Measurements from ENCODE around the gene MRPL46.

MRPL46 gene

GRCh38 chr15:88467073-88467934 lies at the start of gene MRPL46, which contains the start of gene MRPS11:
MRPL46 (minus strand) TSS chr15:88467388; CDS start chr15:88467377, 11 bp downstream.
MRPS11 (plus strand) TSS chr15:88467708; CDS start chr15:88467718, 10 bp downstream.
- DNase-seq (ENCODE audit: low read depth), result peak; percentile 47

DNA sequence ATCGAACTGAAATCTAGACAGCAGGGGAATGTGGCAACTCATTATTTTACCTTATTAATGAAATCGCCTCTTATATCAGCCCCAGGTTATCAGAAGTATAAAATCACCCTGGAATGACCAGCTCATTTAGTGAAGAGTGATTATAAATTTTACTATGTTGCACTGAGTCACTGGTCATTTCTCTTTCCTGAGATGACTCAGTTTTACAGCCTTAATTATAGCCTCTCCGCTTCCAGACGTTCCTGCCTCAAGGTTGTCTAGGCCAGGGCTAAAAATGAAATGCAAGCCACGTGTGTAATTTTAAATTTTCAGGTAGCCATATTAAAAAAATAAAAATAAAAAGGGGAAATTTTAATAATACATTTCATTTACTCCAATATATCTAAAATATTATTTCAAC lies 46.0 kb upstream of the MRPL46 start:
- peak; percentile 30 for DNase-seq (ENCODE audit: low read depth)

DNA sequence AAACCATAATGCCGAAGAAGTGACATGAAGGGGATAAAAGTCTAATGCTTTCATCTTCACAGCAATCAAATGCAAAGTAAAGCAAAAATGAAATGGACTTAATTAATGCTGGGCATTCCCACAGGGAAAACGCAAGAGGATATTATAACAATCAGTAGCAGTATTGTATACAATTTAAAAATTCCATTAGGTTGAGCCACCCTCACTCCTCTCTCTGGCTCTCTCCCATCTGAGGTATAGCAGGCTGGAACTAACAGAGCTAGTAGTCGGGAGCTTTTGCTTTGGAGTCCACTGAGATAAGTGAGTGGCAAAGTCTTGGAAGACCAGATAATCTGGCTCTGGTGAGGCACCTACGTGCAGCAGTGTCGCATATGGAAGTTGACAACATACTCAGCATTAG lies 45.4 kb upstream of the MRPL46 start:
- DNase-seq (ENCODE audit: low read depth), result no peak

GRCh38 chr15:88512078-88512477 lies 44.9 kb upstream of the MRPL46 start:
- no peak for DNase-seq (ENCODE audit: low read depth)

GRCh38 chr15:88511161-88511560 lies 44.0 kb upstream of the MRPL46 start:
- DNase-seq (ENCODE audit: low read depth), result no peak

- DNase-seq (ENCODE audit: low read depth), result no peak
These were observed 42.8 kb upstream of the MRPL46 start for GRCh38 chr15:88509964-88510363.

DNA sequence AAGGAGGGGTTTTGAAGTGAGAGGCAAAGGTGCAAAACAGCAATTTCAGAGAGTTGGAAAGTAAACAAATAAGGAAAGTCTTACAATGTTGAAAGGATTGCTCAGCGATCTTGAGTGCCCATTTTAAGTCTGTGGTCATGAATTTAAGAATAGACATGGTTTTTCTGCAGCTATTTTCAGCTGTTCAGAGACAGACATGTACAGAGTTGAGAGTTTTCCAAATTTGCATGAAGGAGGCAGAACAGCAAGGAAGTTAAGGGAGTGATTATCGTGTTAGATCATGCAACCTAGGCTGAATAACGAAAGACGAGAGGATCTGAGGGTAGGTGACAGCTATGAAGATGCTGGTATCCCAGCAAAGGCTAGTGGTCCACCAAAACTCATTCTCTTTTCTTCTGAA lies 42.1 kb upstream of the MRPL46 start:
- DNase-seq (ENCODE audit: low read depth), result no peak

DNA sequence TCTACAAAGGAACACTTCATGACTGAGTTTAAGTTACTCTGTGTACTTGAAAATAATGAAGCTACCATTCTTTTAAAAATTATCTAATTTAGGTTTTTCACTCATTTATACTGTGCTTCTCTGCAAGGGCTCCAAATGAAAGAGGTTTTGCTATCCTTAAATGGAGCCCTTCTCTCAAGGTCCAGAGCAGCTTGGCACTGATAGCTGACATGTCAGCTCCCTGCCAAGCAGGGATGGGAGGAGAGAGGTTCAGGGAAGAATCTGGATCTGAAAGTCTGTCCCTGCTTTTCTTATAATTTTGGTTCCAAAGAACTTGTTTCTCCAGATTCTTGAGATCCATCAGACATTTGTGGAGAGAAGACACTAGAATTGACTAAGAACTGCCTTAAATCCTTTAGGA lies 39.4 kb upstream of the MRPL46 start:
- DNase-seq (ENCODE audit: low read depth), result no peak

- DNase-seq (ENCODE audit: low read depth), result no peak
These were observed 38.5 kb upstream of the MRPL46 start for GRCh38 chr15:88505721-88506120.

- DNase-seq (ENCODE audit: low read depth), result no peak
These were observed 37.3 kb upstream of the MRPL46 start for GRCh38 chr15:88504445-88504844.

GRCh38 chr15:88498996-88499395 lies 31.8 kb upstream of the MRPL46 start:
- no peak for DNase-seq (ENCODE audit: low read depth)

- DNase-seq (ENCODE audit: low read depth), result no peak
These were observed 30.0 kb upstream of the MRPL46 start for GRCh38 chr15:88497109-88497765.

- DNase-seq (ENCODE audit: low read depth), result no peak
These were observed 26.7 kb upstream of the MRPL46 start for GRCh38 chr15:88493844-88494243.

- no peak for DNase-seq (ENCODE audit: low read depth)
These were observed 24.0 kb upstream of the MRPL46 start for GRCh38 chr15:88491158-88491557.

- no peak for DNase-seq (ENCODE audit: low read depth)
These were observed 22.8 kb upstream of the MRPL46 start for GRCh38 chr15:88490036-88490435.

DNA sequence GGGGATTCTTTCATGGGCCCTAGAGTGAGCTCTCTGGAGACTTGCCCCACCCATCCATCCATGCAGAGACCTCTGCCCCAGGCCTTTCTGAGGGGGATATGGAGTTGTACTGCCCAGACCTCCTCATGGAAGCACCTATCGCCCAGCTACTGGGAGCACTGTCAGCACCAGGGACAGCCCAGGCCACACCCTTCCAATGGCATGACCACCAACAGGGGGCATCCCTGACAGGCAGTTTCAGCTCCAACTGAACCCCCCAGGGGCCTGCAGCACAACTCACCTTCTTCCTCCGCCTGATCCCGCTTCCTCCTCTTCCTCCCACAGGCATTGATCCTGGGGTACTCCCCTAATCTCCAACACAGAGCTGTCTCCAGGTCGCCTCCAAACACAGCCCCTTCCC lies 22.1 kb upstream of the MRPL46 start:
- DNase-seq (ENCODE audit: low read depth), result no peak

DNA sequence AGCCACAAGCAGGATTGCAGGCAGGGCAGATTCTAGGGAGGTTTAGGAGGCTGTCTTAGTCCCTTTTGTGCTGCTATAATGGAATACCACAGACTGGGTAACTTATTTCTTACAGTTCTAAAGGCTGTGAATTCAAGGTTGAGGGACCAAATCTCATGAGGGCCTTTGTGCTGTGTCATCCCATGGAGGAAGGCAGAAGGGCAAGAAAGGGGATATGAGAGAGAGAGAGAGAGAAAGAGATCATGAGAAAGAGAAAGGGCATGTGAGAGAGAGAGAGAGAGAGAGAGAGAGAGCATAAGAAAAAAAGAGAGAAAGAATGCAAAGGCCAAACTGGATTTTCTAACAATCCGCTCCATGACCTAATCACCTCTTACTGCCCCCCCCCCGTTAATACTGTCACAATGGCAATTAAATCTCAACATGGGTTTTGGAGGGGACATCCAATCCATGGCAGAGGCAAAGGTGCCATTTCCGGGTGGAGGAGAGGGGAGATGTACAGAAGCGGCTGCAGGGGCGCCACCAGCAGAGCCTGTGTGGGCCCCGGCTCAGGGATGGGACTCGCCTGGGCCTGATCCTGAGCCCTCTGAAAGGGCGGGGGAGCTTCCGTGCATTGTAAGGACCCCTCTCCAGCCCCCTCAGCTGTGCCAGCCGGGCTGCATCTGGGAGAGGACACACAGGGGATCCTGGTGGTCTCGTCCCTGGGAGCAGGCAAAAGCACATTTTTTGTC lies 20.8 kb upstream of the MRPL46 start:
- DNase-seq (ENCODE audit: low read depth), result no peak

- no peak for DNase-seq (ENCODE audit: low read depth)
These were observed 20.1 kb upstream of the MRPL46 start for GRCh38 chr15:88487178-88487795.

GRCh38 chr15:88484682-88485331 lies 17.6 kb upstream of the MRPL46 start:
- DNase-seq (ENCODE audit: low read depth), result no peak

DNA sequence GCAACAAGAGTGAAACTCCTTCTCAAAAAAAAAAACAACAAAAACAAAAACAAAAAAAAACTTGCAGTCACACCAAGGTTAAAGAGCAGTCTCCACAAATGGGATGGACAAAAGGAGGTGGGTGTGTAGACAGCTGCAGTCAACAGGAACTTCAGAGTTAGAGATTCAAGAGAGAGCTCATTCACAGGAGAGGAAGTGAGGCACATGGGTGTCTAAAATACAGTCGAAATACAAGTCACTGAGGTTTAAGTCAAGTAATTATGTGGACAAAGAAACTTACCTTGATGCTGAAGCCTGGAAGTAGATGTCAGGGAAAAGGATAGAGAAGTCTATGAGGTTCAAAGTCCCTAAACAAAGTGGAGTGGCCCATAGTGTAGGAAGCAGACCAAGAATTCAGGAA lies 15.1 kb upstream of the MRPL46 start:
- no peak for DNase-seq (ENCODE audit: low read depth)

DNA sequence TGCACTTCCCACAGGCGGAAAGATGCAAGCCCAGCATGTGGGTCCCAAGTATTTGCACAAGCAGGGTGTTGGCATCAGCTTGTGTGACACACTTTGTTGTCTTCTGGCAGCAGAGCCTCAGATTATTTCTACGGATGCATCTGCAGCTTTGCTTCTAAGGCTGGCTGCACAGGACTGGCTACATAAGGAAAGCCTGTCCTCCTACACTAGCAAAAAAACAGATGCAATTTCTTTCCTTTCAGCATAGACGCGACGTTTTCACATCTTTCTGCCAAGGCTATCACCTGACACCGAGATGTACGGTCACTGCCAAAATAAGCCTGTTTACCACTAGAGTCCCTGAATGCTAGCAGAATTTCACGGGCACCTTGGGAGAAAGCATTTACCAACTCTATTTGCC lies 13.8 kb upstream of the MRPL46 start:
- no peak for DNase-seq (ENCODE audit: low read depth)

- DNase-seq (ENCODE audit: low read depth), result no peak
These were observed 12.0 kb upstream of the MRPL46 start for GRCh38 chr15:88479169-88479568.

All from GM04503 (cell line).